Measurements from ENCODE around the gene MEGF8.

DNA sequence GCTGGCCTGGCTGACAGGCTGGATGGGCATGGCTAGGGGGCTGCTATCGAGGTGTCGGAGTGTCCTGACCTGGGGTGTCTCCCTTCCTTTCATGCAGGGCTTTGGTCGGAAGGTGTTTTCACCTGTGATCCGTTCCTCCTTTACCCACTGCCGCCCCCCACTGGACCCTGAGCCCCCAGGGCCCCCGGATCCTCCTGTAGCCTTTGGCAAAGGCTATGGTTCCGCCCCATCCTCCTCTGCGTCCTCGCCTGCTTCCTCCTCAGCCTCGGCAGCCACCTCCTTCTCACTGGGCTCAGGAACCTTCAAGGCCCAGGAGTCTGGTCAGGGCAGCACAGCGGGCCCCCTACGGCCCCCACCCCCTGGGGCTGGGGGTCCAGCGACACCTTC lies 35.3 kb upstream of the MEGF8 start:
- TF ChIP-seq, protein P1, sequence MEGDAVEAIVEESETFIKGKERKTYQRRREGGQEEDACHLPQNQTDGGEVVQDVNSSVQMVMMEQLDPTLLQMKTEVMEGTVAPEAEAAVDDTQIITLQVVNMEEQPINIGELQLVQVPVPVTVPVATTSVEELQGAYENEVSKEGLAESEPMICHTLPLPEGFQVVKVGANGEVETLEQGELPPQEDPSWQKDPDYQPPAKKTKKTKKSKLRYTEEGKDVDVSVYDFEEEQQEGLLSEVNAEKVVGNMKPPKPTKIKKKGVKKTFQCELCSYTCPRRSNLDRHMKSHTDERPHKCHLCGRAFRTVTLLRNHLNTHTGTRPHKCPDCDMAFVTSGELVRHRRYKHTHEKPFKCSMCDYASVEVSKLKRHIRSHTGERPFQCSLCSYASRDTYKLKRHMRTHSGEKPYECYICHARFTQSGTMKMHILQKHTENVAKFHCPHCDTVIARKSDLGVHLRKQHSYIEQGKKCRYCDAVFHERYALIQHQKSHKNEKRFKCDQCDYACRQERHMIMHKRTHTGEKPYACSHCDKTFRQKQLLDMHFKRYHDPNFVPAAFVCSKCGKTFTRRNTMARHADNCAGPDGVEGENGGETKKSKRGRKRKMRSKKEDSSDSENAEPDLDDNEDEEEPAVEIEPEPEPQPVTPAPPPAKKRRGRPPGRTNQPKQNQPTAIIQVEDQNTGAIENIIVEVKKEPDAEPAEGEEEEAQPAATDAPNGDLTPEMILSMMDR (IDR thresholded peaks at IDR 0.05): no peak
- TF ChIP-seq POLR2A (IDR thresholded peaks at IDR 0.05): no peak

Data from esophagus squamous epithelium (tissue), 4 donors.